ENCODE data around the gene INPP4B.
"Not testable (repeated sequence)": the region's sequence is repeated elsewhere in the genome, so short reads cannot be mapped to it uniquely, and the experiment has no call there.

The INPP4B gene

GRCh38 chr4:142824368-142824767 is 21.7 kb downstream of the INPP4B start:
- no peak for DNase-seq (ENCODE audit: low read depth)

GRCh38 chr4:142823796-142824195 is 22.3 kb downstream of the INPP4B start:
- no peak for DNase-seq (ENCODE audit: low read depth)

GRCh38 chr4:142818476-142818875 is 27.6 kb downstream of the INPP4B start:
- no peak for DNase-seq (ENCODE audit: low read depth)

GRCh38 chr4:142818031-142818430 is 28.1 kb downstream of the INPP4B start:
- DNase-seq (ENCODE audit: low read depth) = no peak

- DNase-seq (ENCODE audit: low read depth) = no peak
Observed at GRCh38 chr4:142817442-142817841, 28.7 kb downstream of the INPP4B start.

- no peak for DNase-seq (ENCODE audit: low read depth)
Observed at GRCh38 chr4:142815834-142816233, 30.3 kb downstream of the INPP4B start.

- DNase-seq (ENCODE audit: low read depth) = no peak
Observed at GRCh38 chr4:142813388-142813787, 32.7 kb downstream of the INPP4B start.

GRCh38 chr4:142812091-142812490 is 34.0 kb downstream of the INPP4B start:
- no peak for DNase-seq (ENCODE audit: low read depth)

- DNase-seq (ENCODE audit: low read depth) = no peak
Observed at GRCh38 chr4:142811034-142811433, 35.1 kb downstream of the INPP4B start.

- DNase-seq (ENCODE audit: low read depth) = no peak
Observed at GRCh38 chr4:142809559-142809958, 36.5 kb downstream of the INPP4B start.

GRCh38 chr4:142803879-142804278 is 42.2 kb downstream of the INPP4B start:
- not testable (repeated sequence) for DNase-seq (ENCODE audit: low read depth)

- no peak for DNase-seq (ENCODE audit: low read depth)
Observed at GRCh38 chr4:142801966-142802365, 44.1 kb downstream of the INPP4B start.

GRCh38 chr4:142781114-142781513 is 65.0 kb downstream of the INPP4B start:
- no peak for DNase-seq (ENCODE audit: low read depth)

GRCh38 chr4:142778900-142779299 is 67.2 kb downstream of the INPP4B start:
- no peak for DNase-seq (ENCODE audit: low read depth)

- no peak for DNase-seq (ENCODE audit: low read depth)
Observed at GRCh38 chr4:142778430-142778829, 67.7 kb downstream of the INPP4B start.

GRCh38 chr4:142777045-142777743 is 68.9 kb downstream of the INPP4B start:
- no peak for DNase-seq (ENCODE audit: low read depth)

- DNase-seq (ENCODE audit: low read depth) = no peak
Observed at GRCh38 chr4:142776026-142776425, 70.1 kb downstream of the INPP4B start.

- DNase-seq (ENCODE audit: low read depth) = no peak
Observed at GRCh38 chr4:142773505-142773904, 72.6 kb downstream of the INPP4B start.

GRCh38 chr4:142762280-142762679 is 83.8 kb downstream of the INPP4B start:
- DNase-seq (ENCODE audit: low read depth) = no peak

GRCh38 chr4:142752202-142752786 is 93.8 kb downstream of the INPP4B start:
- no peak for DNase-seq (ENCODE audit: low read depth)

- no peak for DNase-seq (ENCODE audit: low read depth)
Observed at GRCh38 chr4:142743121-142743825, 102.8 kb downstream of the INPP4B start.

GRCh38 chr4:142741995-142742394 is 104.1 kb downstream of the INPP4B start:
- DNase-seq (ENCODE audit: low read depth) = no peak

- no peak for DNase-seq (ENCODE audit: low read depth)
Observed at GRCh38 chr4:142728233-142728632, 117.9 kb downstream of the INPP4B start.
